Dedifferentiated amniotic fluid mesenchymal stem cell (primary cell): Measurements from ENCODE around the gene CUEDC1.

Experiments used
- DNase-seq: peaks from one replicate; pipeline ENCODE4 v3.0.0-alpha.2; 2016; ENCODE audit errors: extremely low spot score

CUEDC1 gene

DNA sequence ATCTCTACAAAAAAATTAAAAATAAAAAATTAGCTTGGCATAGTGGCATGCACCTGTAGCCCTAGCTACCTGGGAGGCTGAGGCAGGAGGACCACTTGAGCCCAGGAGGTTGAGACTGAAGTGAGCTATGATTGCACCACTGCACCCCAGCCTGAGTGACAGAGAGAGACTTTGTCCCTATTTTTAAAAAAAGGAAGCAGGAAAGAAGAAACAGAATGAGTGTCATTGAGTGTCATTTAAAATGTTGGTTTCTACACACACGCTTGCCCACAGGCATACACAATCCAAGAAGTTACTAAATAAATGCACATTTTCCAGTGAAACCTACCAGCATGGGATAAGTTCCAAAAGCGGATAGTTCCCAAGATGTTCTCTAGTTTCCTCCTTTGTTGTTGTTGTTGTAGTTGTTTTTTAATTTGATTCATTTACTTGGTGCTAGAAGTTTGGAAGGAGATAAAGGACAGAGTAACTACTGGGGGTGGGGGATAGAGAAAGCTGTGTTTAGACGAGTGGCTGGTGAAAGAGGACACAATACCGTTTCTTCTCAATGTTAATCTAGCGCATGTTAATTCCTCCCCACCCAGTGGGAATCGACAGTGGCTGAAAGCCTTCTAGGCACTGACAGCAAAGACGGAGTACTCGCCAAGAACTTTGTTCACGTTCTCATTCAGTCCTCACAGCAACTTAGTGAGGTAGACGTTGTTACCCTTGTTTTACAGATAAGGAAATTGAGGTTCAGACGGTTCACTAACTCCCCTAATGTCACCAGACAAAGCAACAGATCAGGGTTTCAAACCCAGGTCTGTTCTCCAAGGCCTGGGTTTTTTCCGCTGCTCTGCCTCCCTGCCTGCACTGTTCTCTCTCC is 122.7 kb downstream of the CUEDC1 start:
- DNase-seq = no peak

DNA sequence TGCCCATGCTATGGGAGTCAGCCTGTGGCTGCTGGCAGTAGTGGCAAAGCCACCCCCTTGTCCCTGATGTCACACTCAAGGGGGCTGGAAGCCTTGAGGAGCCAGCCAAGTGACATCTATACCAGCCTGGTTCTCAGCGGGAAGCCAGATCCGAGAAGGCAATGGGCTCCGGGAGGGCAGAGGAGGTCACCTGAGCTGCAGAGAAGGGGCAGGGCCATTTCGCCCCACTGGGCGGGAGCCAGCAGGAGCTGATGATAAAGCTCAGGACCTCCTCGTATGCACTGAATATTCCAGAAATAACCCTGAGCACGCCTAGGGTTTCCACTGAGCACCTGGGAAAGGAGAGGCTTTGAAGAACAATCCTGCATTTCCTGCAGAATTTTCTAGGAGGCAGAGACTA is 124.3 kb downstream of the CUEDC1 start:
- no peak for DNase-seq

DNA sequence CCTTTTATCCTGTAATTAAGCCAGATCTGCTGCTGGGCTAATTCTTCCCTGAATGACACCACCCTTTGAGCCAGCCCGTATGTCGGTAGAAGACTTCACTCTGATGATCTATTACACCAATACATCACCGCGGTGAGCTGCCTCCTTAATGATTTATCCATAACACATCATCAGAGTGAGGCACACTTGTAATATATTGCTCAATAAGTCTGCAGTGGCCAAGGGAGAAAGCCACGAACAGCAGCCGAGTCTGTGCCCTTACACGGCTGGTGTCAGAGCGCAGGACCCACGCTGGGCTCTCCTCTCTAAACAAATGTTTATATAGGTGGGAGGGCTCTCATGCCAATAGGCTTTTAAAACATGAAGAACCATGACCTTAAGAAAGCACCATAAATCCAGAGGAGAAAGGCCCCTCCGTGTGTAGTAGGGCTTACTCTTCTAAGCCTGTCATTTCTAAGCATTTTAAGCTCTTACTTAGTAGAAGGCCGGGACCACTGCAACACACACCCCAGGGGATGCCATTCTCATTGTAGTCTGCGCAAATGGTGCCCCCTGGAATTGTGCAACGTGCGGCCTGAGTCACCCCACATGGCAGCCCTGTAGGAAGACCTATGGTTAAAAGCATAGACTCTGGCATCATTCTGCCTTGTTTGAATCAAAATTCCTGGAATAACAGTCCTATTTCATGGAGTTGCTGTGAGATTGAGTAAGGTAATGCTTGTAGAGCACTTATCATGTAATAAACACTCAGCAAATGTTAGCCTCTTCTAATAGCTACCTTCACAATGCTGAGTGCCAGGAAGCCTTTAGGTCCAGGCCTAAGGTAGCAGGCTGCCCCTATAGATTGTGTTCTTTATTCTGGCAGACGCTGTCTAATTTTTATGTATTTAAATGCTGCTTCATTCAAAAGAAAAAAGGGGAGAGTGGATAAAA is 131.5 kb downstream of the CUEDC1 start:
- no peak for DNase-seq

GRCh38 chr17:57819867-57820266 is 135.3 kb downstream of the CUEDC1 start:
- no peak for DNase-seq

DNA sequence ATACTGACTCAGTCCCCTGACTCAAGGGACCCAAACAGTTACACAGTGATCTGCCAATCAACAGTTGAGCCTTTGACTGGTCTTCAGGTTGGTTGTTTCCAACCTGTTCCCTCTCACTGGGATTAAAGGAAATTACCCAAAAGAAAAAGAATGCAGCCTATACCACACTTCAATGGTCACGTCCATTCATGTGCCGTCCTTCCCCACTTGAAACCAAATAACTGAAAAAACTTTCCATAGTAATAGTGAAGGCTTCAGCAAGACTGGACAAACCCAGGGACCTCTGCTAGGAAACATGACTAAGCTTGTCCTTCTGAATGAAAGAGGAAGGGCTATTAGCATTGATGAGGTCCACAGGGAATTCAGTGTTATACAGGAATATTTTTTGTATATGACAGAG is 135.9 kb downstream of the CUEDC1 start:
- no peak for DNase-seq

DNA sequence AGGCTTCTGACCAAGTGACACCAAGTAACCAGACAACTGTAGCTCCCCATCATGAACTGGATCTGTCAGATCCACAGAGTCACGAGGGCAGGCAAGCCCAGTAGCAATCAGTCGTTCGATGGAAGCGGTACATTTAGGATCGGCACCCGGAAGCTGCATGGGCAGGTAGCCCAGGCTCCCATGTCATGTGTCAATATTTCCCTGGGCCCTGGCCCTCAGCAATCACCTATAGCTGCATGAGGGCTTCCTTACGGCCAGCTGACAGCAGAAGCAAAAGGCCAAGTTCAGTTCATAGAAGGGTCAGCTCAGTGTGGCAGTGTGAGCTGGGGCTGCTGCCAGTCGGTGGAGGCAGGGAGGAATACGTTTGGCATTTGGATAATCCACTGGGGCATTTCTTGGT is 137.1 kb downstream of the CUEDC1 start:
- no peak for DNase-seq

- no peak for DNase-seq
Observed at GRCh38 chr17:57817299-57817698, 137.9 kb downstream of the CUEDC1 start.

- no peak for DNase-seq
Observed at GRCh38 chr17:57814421-57814820, 140.8 kb downstream of the CUEDC1 start.

DNA sequence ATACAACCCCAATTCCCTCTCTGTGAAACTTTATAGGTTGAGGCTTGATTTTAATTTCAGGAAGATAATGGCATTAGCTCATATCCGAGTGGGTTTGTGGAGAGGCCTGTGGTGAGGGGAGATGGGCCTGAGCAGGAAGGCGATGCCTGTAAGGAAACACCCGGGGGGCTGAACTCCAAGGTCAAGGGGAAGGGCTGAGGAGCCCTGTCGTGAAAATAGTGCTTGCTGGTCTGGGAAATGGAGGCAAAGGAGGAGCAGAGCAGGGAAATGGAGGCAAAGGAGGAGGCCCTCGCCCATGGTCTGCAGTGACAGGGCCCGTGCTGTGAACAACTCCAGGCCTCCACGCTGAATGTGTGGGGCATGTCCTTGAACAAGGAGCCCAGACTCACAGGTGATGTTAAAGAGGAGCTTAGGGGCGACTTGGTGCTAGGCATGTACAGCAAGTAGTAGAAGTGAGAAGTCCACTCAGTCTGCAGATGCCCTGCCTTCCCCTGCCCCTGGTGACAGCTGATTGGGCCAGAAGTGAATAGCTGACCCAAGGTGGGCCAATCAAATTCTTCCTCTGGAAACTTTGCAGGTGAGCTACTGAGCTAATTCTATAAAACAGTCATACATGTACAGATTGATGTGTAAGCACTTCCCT is 143.5 kb downstream of the CUEDC1 start:
- no peak for DNase-seq
